GM12874 (cell line): ENCODE data around the gene NUP62.

Experiments used
- TF ChIP-seq, protein P1 (sequence below): IDR thresholded peaks from 2 replicates; pipeline ENCODE4 v1.5.1; 2011; ENCODE audit warnings: low read depth, mild to moderate bottlenecking, control low read depth, low read length, moderate library complexity; ENCODE audit not compliant: insufficient read depth

NUP62 gene

DNA sequence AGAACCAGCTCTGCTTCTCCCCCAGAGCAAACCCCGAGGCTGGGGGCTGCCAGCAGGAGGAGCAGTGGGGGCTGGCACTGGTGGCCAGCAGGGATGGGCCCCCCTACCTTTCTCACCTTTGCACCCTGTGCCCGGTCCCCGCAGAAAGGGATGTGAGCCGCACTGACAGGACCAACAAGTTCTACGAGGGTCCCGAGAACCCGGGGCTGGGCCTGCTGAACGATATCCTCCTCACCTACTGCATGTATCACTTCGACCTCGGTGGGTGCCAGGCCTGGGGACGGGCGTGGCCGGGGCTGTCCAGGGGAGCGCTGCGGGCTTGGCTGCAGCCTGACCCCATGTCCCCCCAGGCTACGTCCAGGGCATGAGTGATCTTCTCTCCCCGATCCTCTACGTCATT is 45.2 kb downstream of the NUP62 start:
- TF ChIP-seq, protein P1, sequence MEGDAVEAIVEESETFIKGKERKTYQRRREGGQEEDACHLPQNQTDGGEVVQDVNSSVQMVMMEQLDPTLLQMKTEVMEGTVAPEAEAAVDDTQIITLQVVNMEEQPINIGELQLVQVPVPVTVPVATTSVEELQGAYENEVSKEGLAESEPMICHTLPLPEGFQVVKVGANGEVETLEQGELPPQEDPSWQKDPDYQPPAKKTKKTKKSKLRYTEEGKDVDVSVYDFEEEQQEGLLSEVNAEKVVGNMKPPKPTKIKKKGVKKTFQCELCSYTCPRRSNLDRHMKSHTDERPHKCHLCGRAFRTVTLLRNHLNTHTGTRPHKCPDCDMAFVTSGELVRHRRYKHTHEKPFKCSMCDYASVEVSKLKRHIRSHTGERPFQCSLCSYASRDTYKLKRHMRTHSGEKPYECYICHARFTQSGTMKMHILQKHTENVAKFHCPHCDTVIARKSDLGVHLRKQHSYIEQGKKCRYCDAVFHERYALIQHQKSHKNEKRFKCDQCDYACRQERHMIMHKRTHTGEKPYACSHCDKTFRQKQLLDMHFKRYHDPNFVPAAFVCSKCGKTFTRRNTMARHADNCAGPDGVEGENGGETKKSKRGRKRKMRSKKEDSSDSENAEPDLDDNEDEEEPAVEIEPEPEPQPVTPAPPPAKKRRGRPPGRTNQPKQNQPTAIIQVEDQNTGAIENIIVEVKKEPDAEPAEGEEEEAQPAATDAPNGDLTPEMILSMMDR, result no peak

DNA sequence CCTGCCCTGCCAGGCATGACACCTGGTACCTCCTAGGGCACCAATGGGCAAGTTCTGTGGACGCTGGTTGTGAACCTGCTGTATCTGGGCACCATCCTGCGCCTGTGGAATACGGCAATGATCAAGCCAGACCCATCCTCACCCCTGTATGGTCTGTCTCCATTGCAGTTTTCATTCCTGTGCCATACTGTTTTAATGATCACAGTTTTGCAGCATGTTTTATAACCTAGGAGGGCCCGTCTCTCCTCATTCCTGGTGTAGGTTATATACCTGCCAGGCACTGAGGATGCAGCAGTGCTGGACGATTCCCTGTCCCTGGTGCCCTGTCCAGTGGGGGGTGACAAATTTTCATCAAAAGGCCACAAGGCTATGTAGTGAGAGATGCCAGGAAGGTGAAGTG is 46.2 kb downstream of the NUP62 start:
- TF ChIP-seq, protein P1, result no peak

DNA sequence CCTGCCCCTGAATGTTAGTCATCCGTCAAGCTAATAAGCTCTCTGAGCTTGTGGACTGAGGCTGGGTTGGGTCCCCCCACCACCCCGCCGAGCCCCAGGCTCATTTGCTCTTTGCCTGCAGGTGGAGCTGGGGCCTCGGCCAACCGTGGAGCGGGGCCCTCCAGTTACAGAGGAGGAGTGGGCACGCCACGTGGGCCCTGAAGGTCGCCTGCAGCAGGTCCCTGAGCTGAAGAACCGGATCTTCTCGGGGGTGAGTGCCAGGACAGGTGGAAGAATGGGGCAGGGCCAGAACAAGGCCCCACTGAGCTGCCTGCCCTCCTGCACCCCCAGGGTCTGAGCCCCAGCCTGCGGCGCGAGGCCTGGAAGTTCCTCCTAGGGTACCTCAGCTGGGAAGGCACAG is 46.7 kb downstream of the NUP62 start:
- TF ChIP-seq, protein P1, result no peak

DNA sequence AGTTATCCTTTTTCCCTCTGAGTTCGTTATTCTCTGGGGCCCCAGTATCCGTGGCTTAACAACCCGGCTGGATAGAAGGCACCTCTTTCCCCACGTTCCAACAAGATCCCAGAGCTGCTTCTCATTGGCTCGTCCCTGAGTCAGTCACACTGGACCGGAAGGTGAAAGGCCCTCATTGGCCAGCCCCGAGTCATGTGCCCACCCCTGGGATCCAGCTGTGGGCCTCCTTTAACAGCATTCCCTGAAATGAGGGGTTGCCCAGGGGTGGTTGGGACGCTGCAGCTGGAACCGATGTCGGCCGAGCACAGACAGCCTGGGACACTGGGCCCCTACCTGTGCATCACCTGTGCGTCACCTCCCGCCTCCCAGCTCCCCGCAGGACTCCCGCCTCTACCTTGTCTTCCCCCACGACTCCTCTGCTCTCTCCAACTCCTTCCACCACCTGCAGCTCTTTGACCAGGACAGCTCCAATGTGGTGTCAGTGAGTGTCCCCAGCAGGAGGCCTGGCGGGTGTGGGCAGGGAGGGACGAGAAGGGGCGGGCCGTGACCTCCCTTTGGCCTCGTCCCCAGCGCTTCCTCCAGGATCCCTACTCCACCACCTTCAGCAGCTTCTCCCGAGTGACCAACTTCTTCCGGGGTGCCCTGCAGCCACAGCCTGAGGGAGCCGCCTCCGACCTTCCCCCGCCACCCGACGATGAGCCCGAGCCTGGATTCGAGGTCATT is 47.5 kb downstream of the NUP62 start:
- TF ChIP-seq, protein P1, result no peak

DNA sequence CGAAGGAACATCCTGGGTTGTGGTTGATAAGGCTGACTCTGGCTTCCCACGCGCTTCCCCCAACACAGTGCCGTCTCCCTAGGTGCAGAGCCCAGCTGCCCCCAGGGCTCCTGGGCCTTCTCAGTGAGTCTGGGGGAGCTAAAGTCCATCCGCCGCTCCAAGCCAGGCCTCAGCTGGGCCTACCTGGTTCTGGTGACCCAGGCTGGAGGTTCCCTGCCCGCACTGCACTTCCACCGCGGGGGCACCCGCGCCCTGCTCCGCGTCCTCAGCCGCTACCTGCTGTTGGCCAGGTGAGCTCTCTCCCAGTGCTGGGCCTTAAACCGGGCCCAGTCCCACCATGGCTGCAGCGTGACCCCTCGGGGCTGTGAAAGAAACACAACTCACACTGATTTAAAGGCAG is 48.1 kb downstream of the NUP62 start:
- TF ChIP-seq, protein P1, result no peak

DNA sequence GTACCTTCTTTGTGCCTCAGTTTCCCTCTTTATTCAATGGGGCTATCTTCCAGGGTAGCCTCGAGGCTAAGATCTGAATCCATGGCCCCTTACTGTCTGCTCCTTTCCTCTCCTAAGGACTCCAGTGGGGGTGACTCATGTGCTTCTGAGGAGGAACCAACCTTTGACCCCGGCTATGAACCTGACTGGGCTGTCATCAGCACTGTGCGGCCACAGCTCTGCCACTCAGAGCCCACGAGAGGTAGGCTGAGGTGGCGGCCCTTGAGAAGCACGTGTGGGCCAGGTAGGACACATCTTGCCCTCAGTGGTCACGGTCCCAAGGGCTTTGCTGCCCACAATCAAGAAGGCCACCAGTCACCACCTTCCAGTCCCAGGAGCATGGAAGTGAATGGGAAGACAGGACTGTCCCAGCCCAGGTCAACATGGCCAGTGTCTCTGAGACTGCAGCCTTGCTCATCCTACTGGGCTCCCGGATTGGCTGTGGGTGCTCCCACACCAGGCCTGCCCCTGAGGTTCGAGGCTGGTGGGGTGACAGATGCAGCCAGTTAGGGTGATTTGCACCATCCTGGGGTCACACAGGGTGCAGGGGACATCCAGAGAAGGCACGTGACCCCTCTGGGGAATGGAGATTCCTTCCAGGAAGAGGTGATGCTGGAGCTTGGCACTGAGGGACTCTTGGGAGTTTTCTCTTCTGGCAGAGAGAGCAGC is 49.0 kb downstream of the NUP62 start:
- TF ChIP-seq, protein P1, result no peak

DNA sequence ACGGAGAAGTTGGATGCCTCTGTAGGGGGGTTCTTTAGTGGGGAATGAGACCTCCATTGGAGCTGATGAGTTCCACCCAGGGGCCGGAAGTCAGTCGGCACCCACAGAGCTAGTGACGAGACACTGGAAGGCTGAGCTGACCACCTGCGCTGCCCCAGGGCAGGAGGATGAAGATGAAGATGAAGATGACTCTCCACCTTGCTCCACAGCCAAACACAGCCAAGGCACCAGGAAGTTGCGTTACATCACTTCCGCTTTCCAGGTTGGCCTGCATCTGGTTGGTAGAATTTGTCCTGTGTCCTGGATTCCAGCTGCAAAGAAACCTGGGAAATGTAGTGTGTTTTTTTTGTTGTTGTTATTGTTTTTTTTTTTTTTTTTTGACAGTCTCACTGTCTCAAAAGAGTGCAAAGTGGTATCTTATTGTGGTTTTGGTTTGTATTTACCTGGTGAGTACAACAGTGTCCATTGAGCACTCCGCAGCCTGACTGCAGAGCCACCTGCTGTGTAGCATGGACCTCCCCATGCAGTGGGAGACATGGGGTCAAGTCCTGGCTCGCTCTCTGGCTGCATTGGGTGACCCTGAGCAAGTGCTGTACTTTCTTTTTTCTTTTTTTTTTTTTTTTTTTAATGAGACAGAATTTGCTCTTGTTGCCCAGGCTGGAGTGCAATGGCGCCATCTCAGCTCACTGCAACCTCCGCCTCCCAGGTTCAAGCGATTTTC is 49.9 kb downstream of the NUP62 start:
- TF ChIP-seq, protein P1, result no peak
